ENCODE measurements around the gene HECTD4.

HECTD4 gene

GRCh38 chr12:112219195-112219594 is 163.0 kb downstream of the HECTD4 start:
- H3K4me3 ChIP-seq (replicated peaks in 1 of 2; ENCODE audit: low read depth in 2 of 2, low read length in 2 of 2) = no peak overlapping the region
- TF ChIP-seq, protein P1, sequence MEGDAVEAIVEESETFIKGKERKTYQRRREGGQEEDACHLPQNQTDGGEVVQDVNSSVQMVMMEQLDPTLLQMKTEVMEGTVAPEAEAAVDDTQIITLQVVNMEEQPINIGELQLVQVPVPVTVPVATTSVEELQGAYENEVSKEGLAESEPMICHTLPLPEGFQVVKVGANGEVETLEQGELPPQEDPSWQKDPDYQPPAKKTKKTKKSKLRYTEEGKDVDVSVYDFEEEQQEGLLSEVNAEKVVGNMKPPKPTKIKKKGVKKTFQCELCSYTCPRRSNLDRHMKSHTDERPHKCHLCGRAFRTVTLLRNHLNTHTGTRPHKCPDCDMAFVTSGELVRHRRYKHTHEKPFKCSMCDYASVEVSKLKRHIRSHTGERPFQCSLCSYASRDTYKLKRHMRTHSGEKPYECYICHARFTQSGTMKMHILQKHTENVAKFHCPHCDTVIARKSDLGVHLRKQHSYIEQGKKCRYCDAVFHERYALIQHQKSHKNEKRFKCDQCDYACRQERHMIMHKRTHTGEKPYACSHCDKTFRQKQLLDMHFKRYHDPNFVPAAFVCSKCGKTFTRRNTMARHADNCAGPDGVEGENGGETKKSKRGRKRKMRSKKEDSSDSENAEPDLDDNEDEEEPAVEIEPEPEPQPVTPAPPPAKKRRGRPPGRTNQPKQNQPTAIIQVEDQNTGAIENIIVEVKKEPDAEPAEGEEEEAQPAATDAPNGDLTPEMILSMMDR (IDR thresholded peaks at IDR 0.05; ENCODE audit: low read depth, low read length) = no peak

DNA sequence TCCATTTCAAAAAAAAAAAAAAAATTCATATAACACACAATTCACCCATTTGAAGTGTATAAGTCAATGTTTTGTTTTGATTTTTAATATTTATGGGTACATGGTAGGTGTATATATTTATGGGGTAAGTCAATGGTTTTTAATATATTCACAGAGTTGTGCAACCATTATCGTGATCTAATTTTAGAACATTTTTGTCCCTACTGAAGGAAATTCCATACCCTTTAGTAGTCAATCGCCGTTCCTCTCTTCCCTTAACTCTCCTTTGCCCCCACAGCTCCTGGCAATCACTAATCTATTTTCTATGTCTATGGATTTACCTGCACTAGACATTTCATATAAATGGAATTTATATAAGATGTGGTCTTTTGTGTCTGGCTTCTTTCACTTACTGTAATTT is 164.1 kb downstream of the HECTD4 start:
- no peak overlapping the region for H3K4me3 ChIP-seq (replicated peaks in 1 of 2; ENCODE audit: low read depth in 2 of 2, low read length in 2 of 2)
- TF ChIP-seq, protein P1 (IDR thresholded peaks at IDR 0.05; ENCODE audit: low read depth, low read length) = no peak
- DNase-seq (ENCODE audit: low read depth in 2 of 2) = peak; percentile 21 to 52

More at GRCh38 chr12:112219195-112219594, 163.0 kb downstream of the HECTD4 start:
- peak in 1 of 2 donors; percentile 8 for DNase-seq (ENCODE audit: low read depth in 2 of 2)

DNA sequence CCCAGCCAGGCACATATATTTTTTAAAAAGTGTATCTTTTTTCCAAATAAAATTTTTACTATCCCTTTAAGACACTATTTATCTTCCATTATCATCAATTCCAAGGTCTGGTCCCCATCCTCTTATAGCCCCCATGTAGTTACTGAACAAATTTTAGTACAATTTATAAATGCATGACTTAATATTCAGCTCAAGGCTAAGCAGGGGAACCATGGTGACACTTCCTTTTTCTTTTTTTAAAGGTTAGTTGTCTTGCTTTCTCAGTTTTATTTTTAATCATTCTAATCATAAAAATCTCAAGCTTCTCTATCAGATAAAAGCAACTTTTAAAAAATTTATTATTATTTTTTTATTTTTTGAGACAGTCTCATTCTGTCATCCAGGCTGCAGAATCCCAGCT is 164.6 kb downstream of the HECTD4 start:
- no peak overlapping the region for H3K4me3 ChIP-seq (replicated peaks in 1 of 2; ENCODE audit: low read depth in 2 of 2, low read length in 2 of 2)
- TF ChIP-seq, protein P1 (IDR thresholded peaks at IDR 0.05; ENCODE audit: low read depth, low read length) = no peak
- DNase-seq (ENCODE audit: low read depth in 2 of 2) = no peak

GRCh38 chr12:112216223-112216622 is 166.0 kb downstream of the HECTD4 start:
- H3K4me3 ChIP-seq (replicated peaks in 1 of 2; ENCODE audit: low read depth in 2 of 2, low read length in 2 of 2) = no peak overlapping the region
- TF ChIP-seq, protein P1 (IDR thresholded peaks at IDR 0.05; ENCODE audit: low read depth, low read length) = no peak
- no peak for DNase-seq (ENCODE audit: low read depth in 2 of 2)

GRCh38 chr12:112214064-112214463 is 168.2 kb downstream of the HECTD4 start:
- TF ChIP-seq, protein P1 (IDR thresholded peaks at IDR 0.05; ENCODE audit: low read depth, low read length) = no peak
- no peak overlapping the region for H3K4me3 ChIP-seq (replicated peaks in 1 of 2; ENCODE audit: low read depth in 2 of 2, low read length in 2 of 2)
- DNase-seq (ENCODE audit: low read depth in 2 of 2) = no peak

GRCh38 chr12:112208301-112208910 is 173.8 kb downstream of the HECTD4 start:
- H3K4me3 ChIP-seq (replicated peaks in 1 of 2; ENCODE audit: low read depth in 2 of 2, low read length in 2 of 2) = no peak overlapping the region
- DNase-seq (ENCODE audit: low read depth in 2 of 2) = no peak
- TF ChIP-seq, protein P1 (IDR thresholded peaks at IDR 0.05; ENCODE audit: low read depth, low read length) = no peak
